GM23338 (cell line): ENCODE measurements around the gene NLRP6. TPM values are rescaled to one million over a fixed set of nuclear protein-coding genes. Genes with fewer than 3 reads are reported as not detected.

Experiments used
- ATAC-seq: fragments of 200-7000 bp; cut with Tn5 transposase; 3 replicates; pipeline ENCODE4 v1.9.1; 2020
- DNase-seq: peaks from one replicate; pipeline ENCODE4 v3.0.0-alpha.2; 2015; ENCODE audit warnings: low spot score
- H2AFZ ChIP-seq: fragments of 200-600 bp; sonication (generic); 2 replicates; pipeline ENCODE4 v1.8.0; 2016; ENCODE audit warnings: antibody characterized with exemption, mild to moderate bottlenecking, moderate library complexity
- H3F3A ChIP-seq: fragments of 200-600 bp; sonication (generic); replicated peaks from 2 replicates; pipeline ENCODE4 v1.8.0; 2017; ENCODE audit warnings: antibody characterized with exemption, mixed run types, low read depth
- H3K27ac ChIP-seq: fragments of 200-600 bp; sonication (generic); 2 replicates; pipeline ENCODE4 v1.6.1; 2016; ENCODE audit warnings: low read depth
- H3K27me3 ChIP-seq: fragments of 200-600 bp; sonication (generic); 2 replicates; pipeline ENCODE4 v1.8.0; 2016; ENCODE audit warnings: mild to moderate bottlenecking, mixed run types, moderate library complexity; ENCODE audit not compliant: insufficient read depth
- H3K36me3 ChIP-seq: fragments of 200-600 bp; sonication (generic); 2 replicates; pipeline ENCODE4 v1.8.0; 2016; ENCODE audit warnings: mild to moderate bottlenecking; ENCODE audit not compliant: insufficient read depth
- H3K4me1 ChIP-seq: fragments of 200-600 bp; sonication (generic); 2 replicates; pipeline ENCODE4 v1.8.0; 2016; ENCODE audit warnings: mild to moderate bottlenecking, moderate library complexity; ENCODE audit not compliant: insufficient read depth
- H3K4me2 ChIP-seq: fragments of 200-600 bp; sonication (generic); 2 replicates; pipeline ENCODE4 v1.7.1; 2017; ENCODE audit warnings: mixed run types
- H3K4me3 ChIP-seq: fragments of 200-600 bp; sonication (generic); 2 replicates; pipeline ENCODE4 v1.6.1; 2016; ENCODE audit warnings: mixed run types
- H3K79me2 ChIP-seq: fragments of 200-600 bp; sonication (generic); replicated peaks from 2 replicates; pipeline ENCODE4 v1.8.0; 2017; ENCODE audit warnings: mild to moderate bottlenecking; ENCODE audit not compliant: insufficient read depth
- H3K9me2 ChIP-seq: fragments of 200-600 bp; sonication (generic); 2 replicates; pipeline ENCODE4 v1.8.0; 2017; ENCODE audit not compliant: insufficient read depth
- H4K20me1 ChIP-seq: fragments of 200-600 bp; sonication (generic); replicated peaks from 2 replicates; pipeline ENCODE4 v1.8.0; 2017; ENCODE audit warnings: mild to moderate bottlenecking; ENCODE audit not compliant: insufficient read depth
- H3K27ac Mint-ChIP-seq: 2 replicates; pipeline ENCODE4 v1.8.0; 2020; ENCODE audit warnings: inconsistent platforms, mild to moderate bottlenecking, moderate library complexity, mixed read lengths
- H3K27me3 Mint-ChIP-seq: 3 replicates; pipeline ENCODE4 v1.8.0; 2022; ENCODE audit warnings: low read depth, mild to moderate bottlenecking, moderate library complexity, mixed read lengths, inconsistent platforms; ENCODE audit not compliant: insufficient read depth, poor library complexity
- H3K36me3 Mint-ChIP-seq: 3 replicates; pipeline ENCODE4 v1.8.0; 2021; ENCODE audit warnings: low read depth, mild to moderate bottlenecking, inconsistent platforms, moderate library complexity, mixed read lengths
- H3K4me1 Mint-ChIP-seq: 3 replicates; pipeline ENCODE4 v1.8.0; 2020; ENCODE audit warnings: mild to moderate bottlenecking, inconsistent platforms, mixed read lengths
- H3K4me3 Mint-ChIP-seq: 3 replicates; pipeline ENCODE4 v1.8.0; 2021; ENCODE audit warnings: moderate library complexity, mild to moderate bottlenecking, inconsistent platforms, mixed read lengths
- H3K9me3 Mint-ChIP-seq: 3 replicates; pipeline ENCODE4 v1.8.0; 2020; ENCODE audit warnings: moderate library complexity, mild to moderate bottlenecking, inconsistent platforms, mixed read lengths
- CREB1 ChIP-seq: fragments of 250-450 bp; sonication (Bioruptor Pico); IDR thresholded peaks from 2 replicates; pipeline ENCODE4 v1.5.0; 2020; ENCODE audit warnings: low read depth, mild to moderate bottlenecking, moderate library complexity
- ETS1 ChIP-seq: IDR thresholded peaks from 2 replicates; pipeline ENCODE4 v1.6.1; 2016; ENCODE audit warnings: antibody characterized with exemption
- EZH2 ChIP-seq: fragments of 200-600 bp; sonication (generic); IDR thresholded peaks from one replicate; pipeline ENCODE4 v1.8.0; 2017; ENCODE audit warnings: antibody characterized with exemption, mild to moderate bottlenecking, low read depth; ENCODE audit not compliant: unreplicated experiment
- EZH2phosphoT487 ChIP-seq: fragments of 200-600 bp; sonication (generic); IDR thresholded peaks from one replicate; pipeline ENCODE4 v1.8.1; 2018; ENCODE audit warnings: antibody characterized with exemption; ENCODE audit not compliant: unreplicated experiment
- NANOG ChIP-seq: IDR thresholded peaks from 2 replicates; pipeline ENCODE4 v1.6.1; 2016; ENCODE audit warnings: antibody characterized with exemption, borderline replicate concordance
- REST ChIP-seq: IDR thresholded peaks from one replicate; pipeline ENCODE4 v1.6.1; 2018; ENCODE audit warnings: antibody characterized with exemption; ENCODE audit not compliant: unreplicated experiment
- ZNF331 ChIP-seq: fragments of 250-450 bp; sonication (Bioruptor Pico); IDR thresholded peaks from 2 replicates; pipeline ENCODE4 v1.5.0; 2020; ENCODE audit warnings: low read depth, mild to moderate bottlenecking, moderate library complexity
- ZNF462 ChIP-seq: fragments of 250-450 bp; sonication (Bioruptor Pico); IDR thresholded peaks from 2 replicates; pipeline ENCODE4 v1.5.0; 2020; ENCODE audit warnings: mild to moderate bottlenecking, moderate library complexity
- polyA plus RNA-seq: library from polyadenylated mRNA; unstranded; fragments of >200 nt; fragmentation: Nextera tagmentation; extraction: Ambion mirVana; gene quantifications from 2 replicates; pipeline ENCODE4 v1.2.1, GENCODE V29; 2016
- total RNA-seq: library from RNA; depleted of rRNA; stranded (reverse); fragments of >200 nt; shearing (Covaris generic); gene quantifications from 2 replicates; pipeline ENCODE4 v1.2.3, GENCODE V29; 2014

Gene NLRP6
- total and polyA plus RNA-seq, 2 experiments from 2014 or later: 0.15 to 0.73 TPM

- Histone ChIP-seq H3K4me2 (no peak overlapping the region), H2AFZ (no peak overlapping the region), H3K9me2 (no peaks in the 10 kb centered on the region), H3K27me3 (peaks cover 70% of the 10 kb centered on the region), H3F3A (peaks cover 4% of the 10 kb centered on the region; the same call in 1 of the 2 replicates), H3K36me3 (no peaks in the 10 kb centered on the region), H3K4me1 (no peaks in the 10 kb centered on the region), H3K4me3 (no peak overlapping the region), H3K27ac (no peak overlapping the region), H4K20me1 (no peaks in the 10 kb centered on the region), H3K79me2 (no peaks in the 10 kb centered on the region)
- no peaks in the 10 kb centered on the region; the same call in 2 of the 3 replicates for H3K36me3 Mint-ChIP-seq
- ATAC-seq: no peak
- TF ChIP-seq ZNF331 (CRISPR knock-in tag): no peak
- no peak for TF ChIP-seq ETS1
- peaks cover 27% of the 10 kb centered on the region for H3K4me1 Mint-ChIP-seq
- H3K27ac Mint-ChIP-seq: no peak overlapping the region
- H3K4me3 Mint-ChIP-seq: no peak overlapping the region
- H3K27me3 Mint-ChIP-seq: peaks cover 65% of the 10 kb centered on the region
- DNase-seq: no peak
- peaks cover 2% of the 10 kb centered on the region; the same call in 1 of the 3 replicates for H3K9me3 Mint-ChIP-seq
These were observed 4.6 kb downstream of the NLRP6 start for GRCh38 chr11:282630-283360.

- no peak for DNase-seq
- Histone ChIP-seq H3K79me2 (no peaks in the 10 kb centered on the region), H3K27me3 (peaks cover 70% of the 10 kb centered on the region), H3K27ac (no peak overlapping the region), H3K36me3 (no peaks in the 10 kb centered on the region), H3K4me1 (no peaks in the 10 kb centered on the region), H3K4me2 (no peak overlapping the region), H3F3A (peaks cover 6% of the 10 kb centered on the region), H3K9me2 (no peaks in the 10 kb centered on the region), H2AFZ (no peak overlapping the region), H3K4me3 (no peak overlapping the region), H4K20me1 (no peaks in the 10 kb centered on the region)
- Mint-ChIP-seq H3K36me3 (no peaks in the 10 kb centered on the region; the same call in 2 of the 3 replicates), H3K4me3 (no peak overlapping the region; the same call in 2 of the 3 replicates), H3K27ac (peak overlapping the region; percentile 46; the same call in 1 of the 2 replicates), H3K9me3 (peaks cover 2% of the 10 kb centered on the region; the same call in 1 of the 3 replicates), H3K27me3 (peaks cover 65% of the 10 kb centered on the region), H3K4me1 (peaks cover 27% of the 10 kb centered on the region)
- no peak for TF ChIP-seq REST
- TF ChIP-seq ZNF462 (CRISPR knock-in tag): no peak
- TF ChIP-seq CREB1 (CRISPR knock-in tag): no peak
- TF ChIP-seq NANOG: no peak
- no peak for TF ChIP-seq EZH2phosphoT487
- TF ChIP-seq EZH2: no peak
- ATAC-seq: no peak
These were observed 5.3 kb downstream of the NLRP6 start for GRCh38 chr11:283405-284104.
